Osteocyte (in vitro differentiated cells): ENCODE data around the gene GPC5. TPM values are rescaled to one million over a fixed set of nuclear protein-coding genes. Genes with fewer than 3 reads are reported as not detected.
A peak's percentile ranks its signal among the peaks of the same experiment; 100 is the strongest.

Experiments used
- DNase-seq: peaks from one replicate; pipeline ENCODE4 v3.0.0; 2021; ENCODE audit warnings: mixed read lengths; ENCODE audit not compliant: unreplicated experiment; ENCODE audit errors: extremely low spot score
- H3K27ac Mint-ChIP-seq: one replicate; pipeline ENCODE4 v1.8.0; 2021; ENCODE audit warnings: mild to moderate bottlenecking, mixed read lengths; ENCODE audit not compliant: unreplicated experiment
- H3K27me3 Mint-ChIP-seq: one replicate; pipeline ENCODE4 v1.8.0; 2021; ENCODE audit warnings: mixed read lengths; ENCODE audit not compliant: unreplicated experiment
- H3K36me3 Mint-ChIP-seq: one replicate; pipeline ENCODE4 v1.8.0; 2021; ENCODE audit warnings: mixed read lengths; ENCODE audit not compliant: unreplicated experiment
- H3K4me1 Mint-ChIP-seq: one replicate; pipeline ENCODE4 v1.8.0; 2021; ENCODE audit warnings: mixed read lengths; ENCODE audit not compliant: unreplicated experiment
- H3K4me3 Mint-ChIP-seq: one replicate; pipeline ENCODE4 v1.8.0; 2021; ENCODE audit warnings: mild to moderate bottlenecking, moderate library complexity, mixed read lengths; ENCODE audit not compliant: unreplicated experiment
- H3K9me3 Mint-ChIP-seq: one replicate; pipeline ENCODE4 v1.8.0; 2021; ENCODE audit warnings: mixed read lengths; ENCODE audit not compliant: unreplicated experiment
- total RNA-seq: library from RNA; stranded (reverse); gene quantifications from 2 replicates; pipeline ENCODE4 v1.2.1, GENCODE V29; 2021
- TF ChIP-seq, protein P1 (sequence below): fragments of 200-600 bp; sonication (generic); IDR thresholded peaks from 2 replicates; pipeline ENCODE4 v1.5.0; 2021; ENCODE audit warnings: antibody characterized with exemption, mild to moderate bottlenecking, moderate library complexity

The GPC5 gene
- total RNA-seq, 1 donor from 2014 or later, result 12.9 TPM

DNA sequence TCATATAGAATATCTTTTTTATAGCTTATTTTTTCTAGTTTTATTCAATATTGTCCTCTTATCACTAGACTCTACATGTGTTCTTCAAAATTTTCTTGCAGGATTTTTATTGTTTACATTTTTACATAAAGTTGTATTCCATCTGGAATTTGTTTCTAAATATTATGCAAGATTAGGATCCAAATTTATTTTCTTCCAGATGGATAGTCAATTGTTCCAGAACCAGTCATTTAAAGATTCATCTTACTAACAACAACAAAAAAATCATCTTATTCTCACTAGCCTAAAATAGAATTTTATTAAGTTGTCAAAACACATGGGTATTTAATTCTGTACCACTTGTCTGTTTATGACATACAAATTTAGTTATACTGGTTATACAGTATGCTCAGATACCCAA lies 1437.8 kb downstream of the GPC5 start:
- Mint-ChIP-seq H3K4me1 (peaks cover 9% of the 10 kb centered on the region), H3K27ac (no peak overlapping the region), H3K36me3 (peaks cover 3% of the 10 kb centered on the region), H3K27me3 (peaks cover 5% of the 10 kb centered on the region), H3K4me3 (no peak overlapping the region), H3K9me3 (peaks cover 11% of the 10 kb centered on the region)
- DNase-seq, result no peak
- TF ChIP-seq, protein P1, sequence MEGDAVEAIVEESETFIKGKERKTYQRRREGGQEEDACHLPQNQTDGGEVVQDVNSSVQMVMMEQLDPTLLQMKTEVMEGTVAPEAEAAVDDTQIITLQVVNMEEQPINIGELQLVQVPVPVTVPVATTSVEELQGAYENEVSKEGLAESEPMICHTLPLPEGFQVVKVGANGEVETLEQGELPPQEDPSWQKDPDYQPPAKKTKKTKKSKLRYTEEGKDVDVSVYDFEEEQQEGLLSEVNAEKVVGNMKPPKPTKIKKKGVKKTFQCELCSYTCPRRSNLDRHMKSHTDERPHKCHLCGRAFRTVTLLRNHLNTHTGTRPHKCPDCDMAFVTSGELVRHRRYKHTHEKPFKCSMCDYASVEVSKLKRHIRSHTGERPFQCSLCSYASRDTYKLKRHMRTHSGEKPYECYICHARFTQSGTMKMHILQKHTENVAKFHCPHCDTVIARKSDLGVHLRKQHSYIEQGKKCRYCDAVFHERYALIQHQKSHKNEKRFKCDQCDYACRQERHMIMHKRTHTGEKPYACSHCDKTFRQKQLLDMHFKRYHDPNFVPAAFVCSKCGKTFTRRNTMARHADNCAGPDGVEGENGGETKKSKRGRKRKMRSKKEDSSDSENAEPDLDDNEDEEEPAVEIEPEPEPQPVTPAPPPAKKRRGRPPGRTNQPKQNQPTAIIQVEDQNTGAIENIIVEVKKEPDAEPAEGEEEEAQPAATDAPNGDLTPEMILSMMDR, result no peak

DNA sequence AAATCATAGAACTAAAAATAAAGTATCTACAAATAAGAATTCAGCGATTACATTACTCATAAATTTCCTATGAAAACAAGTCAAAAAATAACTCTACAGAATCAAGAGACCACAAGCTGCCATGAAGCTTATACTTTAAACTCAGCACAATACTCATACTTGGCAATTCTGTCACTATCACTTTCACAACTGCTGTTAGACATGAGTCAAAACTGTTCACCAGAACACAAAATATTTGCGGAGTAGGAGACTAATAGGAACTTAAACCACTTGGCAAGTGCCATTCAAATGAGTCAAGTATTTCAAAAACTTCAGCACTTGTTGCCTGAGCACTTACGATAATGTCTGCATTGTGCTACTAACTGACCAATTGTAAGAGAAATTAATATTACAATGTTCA lies 1440.4 kb downstream of the GPC5 start:
- peak overlapping the region; percentile 58 for H3K27ac Mint-ChIP-seq

DNA sequence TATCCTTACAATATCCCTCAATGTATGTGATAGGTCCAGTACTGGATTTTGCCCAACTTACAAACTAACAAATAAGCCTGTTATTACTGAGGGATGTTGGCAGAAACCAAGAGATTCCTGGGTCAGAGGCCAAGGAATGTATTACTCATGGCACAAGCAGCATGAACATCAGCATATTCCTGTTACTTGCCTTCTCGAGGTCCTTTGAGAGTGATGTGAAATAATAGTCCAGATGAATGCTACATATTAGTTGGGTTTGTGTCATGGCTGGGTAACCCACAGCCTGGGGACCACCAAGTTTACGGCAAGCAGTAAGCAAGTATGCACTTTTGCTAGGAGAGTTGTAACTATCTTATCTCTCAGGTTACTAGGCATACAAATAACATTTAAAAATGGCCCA lies 1443.7 kb downstream of the GPC5 start:
- TF ChIP-seq, protein P1, result no peak
- H3K36me3 Mint-ChIP-seq, result peaks cover 3% of the 10 kb centered on the region
- H3K27ac Mint-ChIP-seq, result peak overlapping the region; percentile 77
- H3K9me3 Mint-ChIP-seq, result peaks cover 11% of the 10 kb centered on the region
- no peak overlapping the region for H3K4me3 Mint-ChIP-seq
- H3K27me3 Mint-ChIP-seq, result no peaks in the 10 kb centered on the region
- H3K4me1 Mint-ChIP-seq, result peaks cover 32% of the 10 kb centered on the region
- DNase-seq, result no peak

More for the DNA sequence above, 1440.4 kb downstream of the GPC5 start:
- TF ChIP-seq, protein P1, result no peak
- Mint-ChIP-seq H3K4me1 (peaks cover 27% of the 10 kb centered on the region), H3K36me3 (peaks cover 3% of the 10 kb centered on the region), H3K27me3 (no peaks in the 10 kb centered on the region), H3K4me3 (no peak overlapping the region), H3K9me3 (peaks cover 11% of the 10 kb centered on the region)
- no peak for DNase-seq

DNA sequence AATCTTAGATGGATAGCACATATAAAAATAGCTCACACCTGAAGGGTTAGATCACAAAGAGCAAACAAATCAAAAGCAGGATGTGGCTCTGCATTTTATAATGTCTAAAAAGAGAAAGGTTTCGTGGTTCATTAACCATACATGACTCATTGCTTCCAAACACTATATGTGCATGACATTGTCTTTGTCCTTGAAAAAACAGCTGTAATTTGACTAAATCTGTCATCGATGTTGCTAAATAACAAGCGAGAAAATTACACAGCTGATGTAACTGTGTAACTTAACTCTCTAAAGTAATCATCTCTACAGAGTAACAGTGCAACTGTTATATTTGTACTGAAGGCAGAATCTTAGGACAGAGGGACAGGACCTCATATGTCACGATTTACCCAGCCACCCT lies 1445.1 kb downstream of the GPC5 start:
- H3K9me3 Mint-ChIP-seq, result peaks cover 11% of the 10 kb centered on the region
- peak overlapping the region; percentile 68 for H3K27ac Mint-ChIP-seq
- peaks cover 3% of the 10 kb centered on the region for H3K36me3 Mint-ChIP-seq
- H3K4me3 Mint-ChIP-seq, result no peak overlapping the region
- TF ChIP-seq, protein P1, result no peak
- no peak for DNase-seq
- H3K27me3 Mint-ChIP-seq, result no peaks in the 10 kb centered on the region
- H3K4me1 Mint-ChIP-seq, result peaks cover 29% of the 10 kb centered on the region

DNA sequence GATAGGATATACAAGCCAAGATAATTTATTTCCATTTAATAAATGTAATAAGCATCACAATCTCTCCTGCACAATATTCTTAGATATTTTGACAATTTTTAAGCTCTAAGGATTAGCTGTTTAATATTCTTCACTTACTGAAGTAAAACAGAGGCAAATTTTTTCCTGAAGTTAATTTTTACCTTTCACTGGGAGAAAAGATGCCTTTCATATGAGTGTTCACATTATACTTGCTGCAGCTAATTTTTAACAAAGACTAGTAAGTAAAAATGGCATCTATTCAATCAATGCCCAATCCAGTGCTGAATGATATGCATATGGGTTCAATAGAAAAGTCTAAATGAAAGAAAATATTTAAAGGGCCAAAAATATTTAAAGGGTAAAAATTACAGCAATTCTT lies 1451.0 kb downstream of the GPC5 start:
- no peak for DNase-seq
- no peaks in the 10 kb centered on the region for H3K4me1 Mint-ChIP-seq
- H3K9me3 Mint-ChIP-seq, result no peaks in the 10 kb centered on the region
- H3K4me3 Mint-ChIP-seq, result no peak overlapping the region
- no peak overlapping the region for H3K27ac Mint-ChIP-seq
- H3K27me3 Mint-ChIP-seq, result no peaks in the 10 kb centered on the region
- TF ChIP-seq, protein P1, result no peak
- no peaks in the 10 kb centered on the region for H3K36me3 Mint-ChIP-seq
